GM19452 (cell line): ENCODE data around the gene CTNNA2.

ENCODE experiments used
- ATAC-seq: cut with Tn5 transposase; IDR thresholded peaks from one replicate; pipeline ENCODE4 v1.9.1; 2021; ENCODE audit not compliant: unreplicated experiment

The CTNNA2 gene

DNA sequence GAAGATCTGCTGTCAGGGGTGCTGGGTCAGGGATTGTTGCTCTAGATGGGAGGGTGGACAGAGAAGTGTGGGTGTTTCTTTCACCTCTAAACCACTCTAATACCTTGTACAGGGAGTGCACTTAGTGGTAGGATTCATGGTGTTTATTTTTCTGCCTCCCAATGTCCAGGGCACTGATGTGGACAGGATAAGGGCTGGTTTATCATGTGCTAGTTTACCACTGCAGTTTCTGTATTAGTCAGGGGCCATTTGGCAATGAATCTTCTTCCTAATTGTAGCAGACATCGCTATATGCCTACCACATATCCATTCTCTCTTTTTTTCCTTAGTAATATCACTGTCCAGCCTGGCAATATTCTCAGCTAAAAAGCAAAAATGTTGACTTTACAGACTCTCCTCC lies 842.0 kb downstream of the CTNNA2 start:
- ATAC-seq, result no peak

DNA sequence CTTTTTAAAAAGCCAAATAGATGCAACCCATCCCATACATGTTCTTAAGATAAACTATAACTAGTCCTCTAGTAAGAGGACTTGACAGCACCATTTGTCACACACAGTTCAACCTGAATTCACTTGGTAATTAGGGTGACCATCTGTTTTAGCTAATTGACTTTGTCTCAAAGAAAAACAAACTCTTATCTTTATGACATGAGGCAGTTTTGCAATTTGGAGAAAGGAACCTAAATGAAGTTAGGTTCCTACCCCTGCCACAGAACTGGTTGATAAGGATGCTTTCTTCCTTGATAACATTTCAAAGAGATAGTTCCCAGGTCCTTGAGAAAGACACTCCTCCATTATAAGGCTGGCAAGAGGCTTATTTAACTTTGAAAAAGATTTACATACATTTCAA lies 849.1 kb downstream of the CTNNA2 start:
- ATAC-seq, result no peak

DNA sequence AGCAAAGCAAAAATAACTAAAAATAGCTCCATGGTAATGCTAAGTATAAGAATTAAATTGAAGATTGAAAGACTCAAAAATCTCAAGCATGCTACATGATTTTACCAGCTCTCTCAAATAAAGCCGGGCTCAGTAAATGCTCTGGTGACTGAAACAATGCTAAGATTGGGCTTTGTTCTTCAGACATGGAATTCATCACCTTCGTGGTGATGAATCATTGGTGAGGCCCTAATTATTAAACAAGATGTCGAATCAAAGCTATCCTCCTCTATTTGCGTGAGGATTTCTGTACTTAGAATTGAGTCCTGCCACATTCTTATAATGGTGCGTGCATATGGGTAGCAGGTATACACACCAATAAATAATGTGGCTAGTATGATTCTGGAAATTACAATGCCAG lies 850.5 kb downstream of the CTNNA2 start:
- no peak for ATAC-seq

DNA sequence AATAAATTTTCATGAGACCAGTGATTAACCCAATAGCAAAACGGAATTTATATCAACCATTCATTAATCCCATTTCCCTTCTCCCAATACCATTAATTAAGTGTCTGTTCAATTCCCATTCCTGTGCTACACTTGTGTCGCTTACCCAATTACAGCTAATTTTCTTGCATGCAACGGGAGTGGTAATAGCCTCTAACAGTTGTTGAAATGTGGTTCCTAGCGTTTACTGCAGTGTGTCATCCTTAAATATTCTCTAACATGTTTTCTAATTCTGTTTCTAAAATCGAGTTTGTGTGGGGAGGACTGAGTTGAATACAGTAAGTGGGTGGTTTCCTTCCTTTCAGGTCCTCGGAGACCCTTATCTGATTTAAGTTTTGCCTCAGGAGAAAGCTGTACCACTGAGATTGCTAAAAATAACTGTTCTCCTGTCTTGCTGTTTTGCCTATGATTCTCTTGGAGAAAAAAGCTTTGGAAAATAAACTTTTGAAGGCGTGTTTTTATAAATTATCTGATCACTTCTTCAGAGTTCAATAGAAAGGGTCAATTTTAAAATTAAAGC lies 851.0 kb downstream of the CTNNA2 start:
- ATAC-seq, result no peak

DNA sequence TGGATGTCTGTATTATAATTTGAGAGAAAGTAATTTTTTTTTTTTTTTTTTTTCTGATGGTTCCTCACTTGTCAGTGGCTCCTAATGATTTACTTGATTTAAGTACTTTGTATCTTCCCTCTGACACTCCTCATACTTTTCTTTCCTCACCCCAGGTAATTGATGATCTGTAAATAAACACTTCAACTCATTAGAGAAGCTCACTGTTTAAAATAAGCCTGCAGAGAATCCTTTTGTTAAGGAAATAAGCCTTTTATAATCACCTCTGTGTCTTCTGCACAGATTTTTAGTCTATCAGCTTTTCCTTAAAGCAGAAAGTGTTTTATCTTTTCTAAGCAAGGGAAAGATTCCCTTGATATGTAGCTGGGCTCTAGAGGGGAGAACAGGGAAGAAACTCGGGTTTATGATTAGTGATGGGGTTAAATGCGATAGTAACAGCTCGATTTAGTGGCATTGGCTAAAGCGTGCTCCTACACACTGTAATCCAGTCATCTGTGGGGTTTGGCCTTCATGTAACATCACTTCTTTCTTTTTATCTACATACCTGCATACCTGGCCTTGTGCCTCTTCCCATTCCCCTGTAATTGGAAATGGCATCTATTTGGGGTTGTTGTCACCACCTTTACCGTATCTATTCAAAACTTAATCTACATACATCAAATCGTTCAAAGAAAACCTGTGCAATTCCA lies 851.8 kb downstream of the CTNNA2 start:
- no peak for ATAC-seq

DNA sequence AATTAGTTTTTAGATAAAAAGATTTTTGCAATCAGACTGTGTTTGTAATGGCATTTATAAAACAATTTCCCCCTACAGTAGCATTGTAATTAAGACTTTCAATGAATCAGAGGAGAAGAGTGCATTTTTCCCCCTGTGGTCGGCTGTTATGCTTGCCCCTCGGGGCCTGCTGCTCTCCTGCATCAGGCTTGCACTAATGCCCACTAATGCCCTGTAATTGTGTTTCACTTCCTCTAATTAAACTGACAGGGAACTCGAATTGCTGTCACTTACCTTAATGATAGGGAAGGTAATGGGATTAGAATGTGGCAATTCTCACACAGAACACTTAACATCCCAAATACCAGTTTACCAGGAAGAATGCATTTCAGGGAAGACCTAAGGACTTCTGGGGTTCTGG lies 852.9 kb downstream of the CTNNA2 start:
- no peak for ATAC-seq

DNA sequence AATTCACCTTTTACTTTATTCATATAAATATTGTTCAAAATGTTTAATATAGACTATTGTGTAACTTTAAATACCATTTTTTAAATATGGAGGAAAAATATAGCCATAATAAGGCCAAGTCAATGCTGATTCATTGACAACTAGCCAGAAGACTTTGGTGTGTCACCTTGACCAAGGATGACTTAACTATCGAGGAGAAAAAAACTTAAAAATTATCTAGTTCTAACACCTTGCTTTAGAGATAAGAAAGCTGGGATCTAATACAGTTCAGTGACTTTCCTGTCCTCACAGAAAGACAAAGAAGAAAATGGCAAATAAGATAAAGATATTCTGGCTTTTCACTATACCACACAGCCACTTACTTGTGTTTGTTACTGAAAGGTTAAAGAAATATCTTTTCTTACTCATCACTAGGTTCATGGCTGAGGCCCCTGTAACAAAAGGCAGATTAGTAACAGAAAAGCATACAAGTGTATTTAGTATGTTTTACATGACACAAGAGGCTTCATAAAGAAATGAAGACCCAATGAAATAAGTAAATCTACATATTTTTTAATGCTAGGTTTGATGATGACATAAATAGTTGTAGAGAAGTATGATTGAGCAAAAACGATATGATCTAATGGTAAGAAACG lies 857.6 kb downstream of the CTNNA2 start:
- no peak for ATAC-seq

DNA sequence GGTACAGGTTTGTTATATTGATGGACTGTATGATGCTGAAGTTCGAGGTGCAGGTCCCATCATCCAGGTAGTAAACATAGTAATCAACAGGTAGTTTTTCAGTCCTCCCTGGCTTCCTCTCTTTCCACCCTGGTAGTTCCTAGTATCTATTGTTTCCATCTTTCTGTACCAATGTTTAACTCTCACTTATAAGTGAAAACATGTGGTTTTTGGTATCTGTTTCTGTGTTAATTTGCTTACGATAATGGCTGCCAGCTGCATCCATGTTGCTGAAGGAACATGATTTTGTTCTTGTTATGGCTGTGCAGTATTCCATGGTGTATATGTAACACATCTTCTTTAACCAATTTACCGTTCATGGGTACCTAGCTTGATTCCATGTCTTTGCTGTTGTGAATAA lies 861.3 kb downstream of the CTNNA2 start:
- no peak for ATAC-seq

DNA sequence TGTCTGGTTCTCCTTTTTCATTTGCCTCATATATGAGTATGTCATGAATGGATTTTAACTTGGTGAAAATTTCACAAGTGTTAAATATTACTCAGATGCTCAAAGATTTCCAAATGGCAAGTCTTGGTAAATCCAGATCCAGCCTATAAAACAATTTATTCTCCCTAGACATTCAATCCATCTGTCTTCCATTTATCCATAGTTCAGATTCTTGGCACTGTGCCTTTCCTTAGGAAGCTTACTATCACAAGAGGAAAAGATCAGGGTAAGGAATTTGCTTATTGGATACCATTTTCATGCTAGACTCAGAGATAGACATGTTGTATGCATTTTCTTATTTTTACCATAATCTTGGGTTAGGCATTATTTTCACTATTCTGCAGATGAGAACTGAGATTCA lies 864.2 kb downstream of the CTNNA2 start:
- ATAC-seq, result no peak

DNA sequence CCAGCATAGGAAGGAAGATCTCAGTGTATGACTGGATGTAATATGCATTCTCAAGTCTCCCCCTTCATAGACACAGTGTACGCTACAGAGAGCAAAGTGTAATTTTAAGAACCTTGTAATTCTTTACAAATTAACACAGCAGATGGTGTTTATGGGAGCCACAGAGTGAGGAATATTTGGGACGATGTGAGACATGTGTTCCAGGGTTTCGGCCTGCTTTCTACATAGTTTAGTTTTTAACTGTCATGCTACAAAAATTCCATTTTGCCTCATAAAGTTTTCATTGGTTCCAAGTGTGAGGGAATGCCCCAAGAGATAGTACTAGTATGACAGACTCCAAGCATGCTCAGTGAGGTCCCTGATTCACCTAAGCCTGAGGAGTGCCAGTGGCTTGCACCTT lies 867.9 kb downstream of the CTNNA2 start:
- ATAC-seq, result no peak

DNA sequence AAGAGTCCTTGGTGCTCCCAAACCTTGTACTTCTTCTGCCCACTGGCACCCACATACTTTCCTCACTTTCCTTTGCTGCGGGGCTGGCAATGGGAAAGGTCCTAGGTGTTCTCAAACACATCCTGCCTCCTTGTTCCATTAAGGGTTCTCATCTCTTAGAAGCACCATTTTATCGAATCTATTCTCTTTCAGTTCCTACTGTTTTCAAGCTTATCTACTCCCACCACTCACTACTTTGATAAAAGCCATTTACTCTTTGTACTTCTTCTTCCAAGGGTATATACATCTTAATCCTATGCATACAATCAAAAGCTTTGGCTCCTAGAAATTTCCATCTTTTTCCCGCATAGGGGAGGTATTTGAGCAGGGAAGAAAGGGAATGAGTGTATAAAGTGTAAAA lies 868.8 kb downstream of the CTNNA2 start:
- no peak for ATAC-seq

DNA sequence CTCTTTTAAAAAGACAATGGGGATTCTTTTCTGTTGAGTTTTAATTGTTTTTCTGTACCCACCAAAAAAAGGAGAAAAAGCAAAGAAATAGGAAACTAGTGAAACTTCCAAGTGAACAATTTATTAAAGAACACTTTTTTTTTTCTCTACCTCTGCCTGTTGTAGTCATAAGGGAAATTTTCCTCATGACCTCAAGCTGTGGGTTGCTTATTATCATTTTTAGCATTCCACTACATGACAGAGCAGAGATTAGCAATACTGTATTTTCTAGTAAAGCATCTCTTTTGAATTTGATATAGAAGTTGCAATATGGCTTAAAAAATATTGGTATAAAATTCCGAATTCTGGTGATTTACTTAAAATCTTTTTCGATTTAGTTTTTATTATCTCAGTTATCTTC lies 879.6 kb downstream of the CTNNA2 start:
- no peak for ATAC-seq

DNA sequence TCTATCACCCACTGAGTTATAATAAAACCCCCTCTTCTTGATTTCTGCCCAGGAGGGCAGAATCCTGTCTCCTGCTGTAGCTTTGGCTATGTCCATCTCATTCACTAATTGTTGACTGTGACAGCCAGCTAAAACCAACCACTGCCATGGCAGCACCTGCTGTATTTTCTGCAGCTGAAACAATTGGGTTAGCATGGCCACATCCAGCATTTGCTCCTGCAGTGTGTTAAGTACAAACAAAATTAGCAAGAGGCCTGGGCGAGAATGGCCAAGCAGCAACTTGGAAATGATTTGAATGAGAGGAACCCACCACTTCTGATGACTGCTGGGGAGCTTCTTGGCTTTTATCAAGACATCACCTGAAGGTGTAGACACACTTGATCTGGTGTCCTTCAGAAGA lies 881.1 kb downstream of the CTNNA2 start:
- no peak for ATAC-seq

DNA sequence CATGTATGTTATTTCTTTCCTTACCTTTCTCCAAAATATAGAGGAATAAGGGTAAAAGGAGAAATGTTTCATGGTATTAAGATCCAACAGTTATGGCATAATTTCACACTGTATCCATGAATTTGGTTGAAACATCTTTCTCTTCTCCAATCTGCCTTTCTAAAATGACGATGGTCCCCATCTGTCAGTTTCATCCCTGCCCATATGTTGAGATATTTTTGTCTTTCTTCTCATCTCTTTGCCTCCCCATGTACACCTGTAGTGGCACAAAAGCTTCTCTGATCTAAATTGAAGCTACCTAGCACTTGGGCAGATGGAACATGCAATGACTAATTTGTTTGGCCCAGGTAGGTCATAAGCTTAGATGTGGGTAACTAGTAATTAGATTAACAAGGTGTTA lies 882.4 kb downstream of the CTNNA2 start:
- ATAC-seq, result no peak

DNA sequence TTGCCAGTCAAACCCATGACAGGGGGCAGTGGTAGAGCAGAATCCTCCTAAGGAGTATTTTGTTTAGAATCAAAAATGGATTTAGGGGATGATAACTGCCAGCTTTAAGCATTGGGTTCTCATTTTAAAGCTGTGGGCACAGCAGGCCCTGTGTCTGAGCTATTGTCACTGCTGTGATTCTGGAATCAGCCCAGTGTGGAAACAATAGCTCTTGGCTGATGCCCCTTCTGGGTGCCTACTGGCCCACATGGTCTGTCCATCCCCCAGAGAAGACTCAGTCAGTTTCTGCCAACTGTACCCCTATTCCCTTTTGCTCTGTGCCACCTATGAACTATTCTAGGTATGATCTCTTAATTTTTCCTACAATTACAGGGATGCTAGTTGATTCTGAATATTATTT lies 883.4 kb downstream of the CTNNA2 start:
- no peak for ATAC-seq

DNA sequence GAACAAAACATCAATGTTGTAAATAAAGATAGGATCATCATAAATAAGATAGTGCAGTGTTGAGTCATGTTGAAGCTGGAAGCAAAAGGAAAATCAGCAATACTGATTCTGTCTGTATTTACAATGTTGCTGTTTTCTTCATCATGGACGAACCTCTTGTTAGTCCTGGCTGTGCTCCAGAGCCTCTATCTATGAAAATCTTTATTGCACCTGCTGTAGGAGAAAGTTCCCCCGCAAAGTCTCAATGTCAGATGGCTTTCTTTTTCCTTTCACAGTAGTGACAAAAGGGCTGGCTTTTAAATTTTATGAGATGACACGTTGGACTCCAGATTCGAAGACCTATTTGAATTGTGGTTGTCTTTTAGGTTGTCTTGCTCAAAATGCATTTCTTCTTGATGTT lies 890.2 kb downstream of the CTNNA2 start:
- no peak for ATAC-seq

DNA sequence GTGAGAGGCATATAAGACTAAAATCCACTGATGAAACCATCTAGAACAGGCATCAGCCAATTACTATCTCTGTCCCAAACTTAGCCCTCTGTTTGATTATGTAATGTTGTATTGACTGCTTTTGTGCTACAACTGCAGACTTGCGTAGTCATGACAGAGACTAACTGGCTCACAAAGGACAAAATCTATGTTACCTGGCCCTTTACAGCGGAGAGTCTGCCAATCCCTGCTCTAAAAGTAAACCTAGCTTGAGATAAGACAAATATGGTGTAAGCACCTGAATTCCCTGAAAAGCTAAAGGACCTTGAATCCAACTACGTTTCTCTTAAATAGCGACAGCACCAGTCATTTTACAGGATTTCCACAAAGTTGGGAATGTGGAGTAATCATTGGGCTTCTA lies 894.5 kb downstream of the CTNNA2 start:
- no peak for ATAC-seq

DNA sequence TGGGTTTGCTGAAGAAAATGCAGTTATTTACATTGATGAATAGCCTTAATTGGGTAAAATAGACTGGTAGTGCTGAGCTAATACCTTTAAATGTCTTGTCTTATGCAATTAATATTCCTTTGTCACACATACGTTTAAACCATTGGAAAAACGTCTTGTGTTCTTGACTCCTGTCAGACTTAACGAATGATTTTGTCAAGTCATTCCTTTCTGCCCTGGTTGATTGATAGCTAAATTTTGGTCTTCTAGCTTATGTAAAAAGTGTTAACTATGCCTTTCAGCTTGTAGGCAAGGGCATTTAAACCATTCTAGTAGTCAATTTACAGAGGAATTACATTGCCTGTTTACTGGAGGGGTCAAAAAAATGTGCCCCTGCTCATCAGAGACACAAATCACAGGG lies 897.5 kb downstream of the CTNNA2 start:
- no peak for ATAC-seq

DNA sequence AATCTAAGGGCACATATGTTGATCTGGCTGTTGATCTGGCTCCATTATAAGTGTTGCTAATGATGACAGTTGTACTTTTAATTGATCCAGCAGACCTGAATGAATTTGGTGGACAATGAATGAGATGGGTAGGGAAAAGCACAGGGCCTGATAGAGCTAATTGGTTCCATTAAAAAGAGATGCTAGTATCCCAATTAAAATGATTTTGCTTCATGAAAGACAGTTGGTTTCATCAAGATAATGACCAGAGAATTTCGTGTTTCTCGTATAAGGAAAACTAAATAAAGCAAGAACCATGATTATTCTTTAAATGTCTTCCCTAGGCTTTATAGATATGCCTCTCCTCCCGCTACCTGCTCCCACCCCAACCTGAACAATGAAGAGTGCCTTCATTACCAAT lies 900.3 kb downstream of the CTNNA2 start:
- ATAC-seq, result no peak

DNA sequence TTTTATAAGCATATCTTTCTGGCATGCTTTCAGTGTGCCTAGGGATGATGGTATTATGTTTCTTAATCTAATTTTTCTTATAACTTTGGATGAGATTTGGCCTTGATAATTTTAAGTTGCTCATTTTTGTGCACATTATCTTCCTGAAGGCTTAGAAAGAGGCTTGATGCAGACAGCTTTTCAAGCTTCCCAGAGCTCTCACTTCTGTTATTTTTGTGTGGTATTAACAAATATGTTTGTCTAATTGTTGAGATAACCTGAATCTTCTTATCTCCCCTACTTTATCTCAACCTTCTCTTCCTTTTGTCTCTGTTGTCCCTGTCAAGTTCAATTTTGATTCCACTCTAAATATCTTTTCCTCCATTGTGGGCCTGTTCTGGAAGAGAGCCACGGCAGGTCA lies 904.9 kb downstream of the CTNNA2 start:
- no peak for ATAC-seq

DNA sequence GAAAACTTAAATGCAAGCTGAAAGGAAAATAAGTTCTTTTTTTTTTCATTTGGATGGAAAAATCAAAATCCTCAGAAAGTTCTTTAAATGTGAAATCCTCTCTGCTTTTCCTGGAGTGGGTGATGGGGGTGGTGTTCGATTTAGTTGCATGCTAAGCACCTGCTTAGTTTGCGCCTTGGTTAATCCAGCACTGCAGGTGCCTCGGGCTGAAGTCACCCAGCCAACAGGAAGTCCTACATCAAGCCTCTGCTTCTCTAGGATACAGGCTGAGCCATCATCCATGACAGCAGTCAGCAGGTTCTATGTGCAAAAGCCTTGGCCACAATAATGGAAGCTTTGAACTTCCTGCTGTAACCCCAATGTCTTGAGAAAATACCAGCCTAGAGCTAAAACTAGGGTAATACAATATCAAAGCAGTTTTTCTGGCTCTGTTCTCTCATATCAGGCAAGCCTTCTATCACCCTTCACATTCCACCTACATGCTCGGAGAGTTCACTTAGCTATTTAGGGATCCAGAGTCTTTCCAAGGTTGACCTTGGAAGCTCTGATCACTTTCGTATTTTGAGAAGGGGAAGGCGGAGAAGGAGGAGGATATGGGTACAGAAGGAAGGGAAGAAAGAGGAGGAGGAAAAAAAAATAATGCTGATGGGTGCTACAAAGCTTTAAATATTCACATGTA lies 907.8 kb downstream of the CTNNA2 start:
- no peak for ATAC-seq

DNA sequence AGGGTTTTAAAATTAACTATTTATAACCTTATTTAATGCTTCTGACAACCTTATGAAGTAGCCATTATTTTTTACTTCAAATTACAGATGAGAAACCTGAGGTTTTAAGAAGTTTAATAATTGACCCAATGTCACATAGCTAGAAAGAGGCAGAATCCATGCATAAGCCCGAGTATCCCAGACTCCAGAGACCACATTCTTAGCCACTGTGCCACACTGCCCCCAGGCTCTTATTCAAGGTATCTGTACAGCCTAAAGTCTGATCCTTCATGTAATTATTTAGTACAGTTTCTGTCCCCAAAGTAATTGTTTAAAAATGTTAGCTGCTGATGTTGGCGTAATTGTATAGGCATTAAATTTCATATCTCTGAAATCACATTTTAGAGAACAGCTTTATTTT lies 916.4 kb downstream of the CTNNA2 start:
- ATAC-seq, result no peak
